Heart right ventricle (tissue), 16 donors: ENCODE data around the gene C18orf32. TPM values are rescaled to one million over a fixed set of nuclear protein-coding genes. Genes with fewer than 3 reads are reported as not detected.
"Not testable (repeated sequence)": the region's sequence is repeated elsewhere in the genome, so short reads cannot be mapped to it uniquely, and the experiment has no call there.

Experiments
- ATAC-seq, 8 donors: fragments of 200-7000 bp; cut with Tn5 transposase; one replicate each; pipeline ENCODE4 v1.9.1; 2020; ENCODE audit warnings: mild to moderate bottlenecking in 8 of 8, moderate library complexity in 8 of 8, moderate number of reproducible peaks in 1 of 8
- DNase-seq, 2 donors: peaks; one replicate each; pipeline ENCODE4 v3.0.0-alpha.2; 2020
- H3K27ac ChIP-seq, 10 donors: fragments of 200-600 bp; sonication (generic) in 2 of 10; one replicate each; pipeline versions ENCODE4 v1.5.0 to v1.8.0; 2020 to 2022; ENCODE audit warnings: mild to moderate bottlenecking in 3 of 10
- H3K27me3 ChIP-seq, 7 donors: fragments of 200-600 bp; one replicate each; pipeline ENCODE4 v1.8.0; 2021 to 2022; ENCODE audit warnings: mild to moderate bottlenecking in 2 of 7
- H3K36me3 ChIP-seq, 9 donors: fragments of 200-600 bp; sonication (generic) in 1 of 9; one replicate each; pipeline versions ENCODE4 v1.5.0 to v1.8.0; 2020 to 2022; ENCODE audit warnings: mild to moderate bottlenecking in 2 of 9
- H3K4me1 ChIP-seq, 9 donors: fragments of 200-600 bp; sonication (generic) in 1 of 9; one replicate each; pipeline versions ENCODE4 v1.5.0 to v1.8.0; 2020 to 2022; ENCODE audit warnings: mild to moderate bottlenecking in 4 of 9
- H3K4me3 ChIP-seq, 10 donors: fragments of 200-600 bp; sonication (generic) in 2 of 10; one replicate each; pipeline versions ENCODE4 v1.5.0 to v1.8.0; 2020 to 2022; ENCODE audit warnings: mild to moderate bottlenecking in 7 of 10, moderate library complexity in 2 of 10
- H3K9me3 ChIP-seq, 11 donors: fragments of 200-600 bp in 10 of 11; sonication (generic) in 2 of 11; one replicate each; pipeline versions ENCODE4 v1.5.0 to v1.8.0; 2013 to 2022; ENCODE audit warnings: mild to moderate bottlenecking in 2 of 11, control low read depth in 1 of 11, moderate library complexity in 1 of 11
- WGBS, 2 donors: extraction: QIAGEN DNeasy Blood & Tissue Kit; methylation state at CpG; one replicate each; pipeline ENCODE4 v1.1.7; 2013; ENCODE audit warnings: inconsistent platforms in 1 of 2; 5-methylcytosine and 5-hydroxymethylcytosine counted together
- intact Hi-C, 10 donors: fragments of 100-400 bp; cut with DNase I; formaldehyde crosslinking; loops; one replicate each; pipeline versions ENCODE4 v1.11.1 to v1.14.2; 2022
- polyA plus RNA-seq, 2 donors: library from polyadenylated mRNA; stranded (reverse); fragments of 200-250 nt; gene quantifications; one replicate each; pipeline ENCODE4 v1.2.3, GENCODE V29; 2013
- total RNA-seq, 10 donors: library from RNA; stranded (reverse); fragmentation: NEBNext Ultra II Directional in 3 of 10; extraction: Animal tissue kit (Norgen Biotek cat#: 25700) in 3 of 10; gene quantifications; one replicate each; pipeline versions ENCODE4 v1.2.1 to v1.2.4, GENCODE V29; 2021 to 2023
- TF ChIP-seq, protein P1 (sequence below), 9 donors: fragments of 200-600 bp; sonication (generic) in 2 of 9; IDR thresholded peaks; one replicate each; pipeline versions ENCODE4 v1.5.0 to v1.8.0; 2021 to 2022; ENCODE audit warnings: antibody characterized with exemption in 9 of 9, mild to moderate bottlenecking in 5 of 9, moderate library complexity in 1 of 9
- donor health status: Arrhythmogenic right ventricular cardiomyopathy.
- donor health status: ischemic (EF 13 %, LVEDD 7.1; RV severe dilation, severe dysfunction).
- donor health status: healthy with polysubstance abuse.
- donor health status: DM: no; HTN: yes; CAD: no.
- donor health status: DM: no; HTN: no; CAD: no.
- donor health status: ischemic (EF 25% LVEDD 6.9; RV normal size, moderate dysfunction).
- donor health status: ischemic (EF 25% LVEDD 5.7; RV mildly dilated, moderate dysfunction).
- donor health status: healthy.
- donor health status: DM: yes; HTN: yes; CAD: no.
- donor health status: Ischemic cardiomyopathy.
- donor health status: ischemic (EF 35%, LVEDD 5.7; RV mildly dilated, moderate dysfunction).
- donor health status: nonischemic (EF 11% LVEDD 7.7; RV severe dilation, severe dysfunction).
- donor health status: DM: yes; HTN: yes; CAD: no.
- donor health status: PGD.
- donor health status: ischemic (EF 29% LVEDD 5.4; RV normal size, mild dysfunction).
- donor health status: nonischemic (EF 23%, LVEDD 6.1; RV moderate dilation, normal function).

The C18orf32 gene
- total and polyA plus RNA-seq, 12 donors = 25.1 to 68.3 (median 43.3) TPM

DNA sequence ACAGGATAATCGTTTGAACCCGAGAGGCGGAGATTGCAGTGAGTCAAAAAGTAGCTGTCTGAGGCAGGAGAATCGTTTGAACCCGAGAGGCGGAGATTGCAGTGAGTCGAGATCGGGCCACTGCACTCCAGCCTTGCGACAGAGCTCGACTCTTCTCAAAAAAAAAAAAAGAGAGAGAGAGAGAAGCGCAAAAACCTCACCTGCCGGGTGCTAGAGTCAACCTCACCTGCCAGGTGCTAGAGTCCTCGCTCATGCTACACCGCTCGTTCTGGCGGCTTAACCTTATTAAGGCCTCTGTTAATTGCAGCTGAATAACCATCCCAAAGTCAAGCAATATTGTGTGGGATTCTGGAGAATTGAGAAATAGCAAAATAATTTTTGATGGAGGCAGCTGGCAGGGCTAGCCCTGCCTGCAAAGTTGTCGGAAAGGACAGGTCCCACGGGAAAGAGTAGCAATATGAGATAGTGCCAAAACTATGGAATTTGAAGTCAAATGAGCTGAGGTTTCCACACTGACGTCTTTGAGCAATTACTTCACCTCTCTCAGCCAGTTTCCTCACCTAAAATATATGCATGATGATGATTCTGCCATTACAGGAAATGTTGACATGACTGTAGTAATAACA, 25.9 kb downstream of the C18orf32 start:
- ATAC-seq (peak in 3 of 8 donors; percentile 3 to 7 (median 6)), DNase-seq (no peak)
- WGBS, 2 donors = 43 to 50% methylated on average over 19 of the region's 19 CpGs
- Histone ChIP-seq H3K9me3 (no peaks in the 10 kb centered on the region), H3K36me3 (no peaks in the 10 kb centered on the region), H3K4me3 (peak overlapping the region; percentile 69 to 100 (median 96)), H3K27ac (peak overlapping the region in 8 of 10 donors; percentile 79 to 95 (median 91)), H3K27me3 (no peaks in the 10 kb centered on the region), H3K4me1 (peaks cover 3 to 35% (median 24%) of the 10 kb centered on the region in 9 donors)
- intact Hi-C loops = loop anchor here in 1 of 10 donors (10.0 kb wide), 1 partner anchor 1526 kb away; the partner anchor contains the start of gene SMAD2
- TF ChIP-seq, protein P1, sequence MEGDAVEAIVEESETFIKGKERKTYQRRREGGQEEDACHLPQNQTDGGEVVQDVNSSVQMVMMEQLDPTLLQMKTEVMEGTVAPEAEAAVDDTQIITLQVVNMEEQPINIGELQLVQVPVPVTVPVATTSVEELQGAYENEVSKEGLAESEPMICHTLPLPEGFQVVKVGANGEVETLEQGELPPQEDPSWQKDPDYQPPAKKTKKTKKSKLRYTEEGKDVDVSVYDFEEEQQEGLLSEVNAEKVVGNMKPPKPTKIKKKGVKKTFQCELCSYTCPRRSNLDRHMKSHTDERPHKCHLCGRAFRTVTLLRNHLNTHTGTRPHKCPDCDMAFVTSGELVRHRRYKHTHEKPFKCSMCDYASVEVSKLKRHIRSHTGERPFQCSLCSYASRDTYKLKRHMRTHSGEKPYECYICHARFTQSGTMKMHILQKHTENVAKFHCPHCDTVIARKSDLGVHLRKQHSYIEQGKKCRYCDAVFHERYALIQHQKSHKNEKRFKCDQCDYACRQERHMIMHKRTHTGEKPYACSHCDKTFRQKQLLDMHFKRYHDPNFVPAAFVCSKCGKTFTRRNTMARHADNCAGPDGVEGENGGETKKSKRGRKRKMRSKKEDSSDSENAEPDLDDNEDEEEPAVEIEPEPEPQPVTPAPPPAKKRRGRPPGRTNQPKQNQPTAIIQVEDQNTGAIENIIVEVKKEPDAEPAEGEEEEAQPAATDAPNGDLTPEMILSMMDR (IDR thresholded peaks at IDR 0.05) = no peak

GRCh38 chr18:49459404-49460171, 27.4 kb downstream of the C18orf32 start:
- Histone ChIP-seq H3K36me3 (no peaks in the 10 kb centered on the region), H3K4me3 (peak overlapping the region; percentile 69 to 100 (median 96)), H3K9me3 (no peaks in the 10 kb centered on the region), H3K27ac (peak overlapping the region; percentile 70 to 95 (median 90)), H3K4me1 (peaks cover 3 to 35% (median 24%) of the 10 kb centered on the region in 9 donors), H3K27me3 (no peaks in the 10 kb centered on the region)
- WGBS, 2 donors = 26 to 28% methylated on average over 16 of the region's 16 CpGs
- ATAC-seq (peak in 3 of 8 donors; percentile 12 to 50 (median 39)), DNase-seq (peak in 1 of 2 donors; percentile 35)
- TF ChIP-seq, protein P1 (IDR thresholded peaks at IDR 0.05) = no peak
- intact Hi-C loops = loop anchor here in 1 of 10 donors (10.0 kb wide), 1 partner anchor 1525 kb away; the partner anchor contains the start of gene SMAD2

GRCh38 chr18:49457616-49458015, 29.4 kb downstream of the C18orf32 start:
- peaks cover 3 to 35% (median 24%) of the 10 kb centered on the region in 9 donors for H3K4me1 ChIP-seq
- H3K4me3 ChIP-seq = no peak overlapping the region
- H3K27ac ChIP-seq = no peak overlapping the region
- peaks cover 0 to under 1% (median 0%) of the 10 kb centered on the region in 11 donors for H3K9me3 ChIP-seq
- no peaks in the 10 kb centered on the region for H3K27me3 ChIP-seq
- DNase-seq = no peak
- no peak for ATAC-seq
- H3K36me3 ChIP-seq = peaks cover 0 to 9% (median 0%) of the 10 kb centered on the region in 9 donors
- TF ChIP-seq, protein P1 (IDR thresholded peaks at IDR 0.05) = no peak
- 96 to 97% methylated on average over 4 of the region's 4 CpGs for WGBS, 2 donors
- intact Hi-C loops = no loop called here

- intact Hi-C loops = no loop called here
- 7 to 8% methylated on average over 1 of the region's 1 CpG for WGBS, 2 donors
- Histone ChIP-seq H3K27me3 (no peaks in the 10 kb centered on the region), H3K27ac (no peak overlapping the region), H3K36me3 (peaks cover 0 to 16% (median 2%) of the 10 kb centered on the region in 9 donors), H3K4me3 (no peak overlapping the region), H3K9me3 (peaks cover 0 to 8% (median 0%) of the 10 kb centered on the region in 11 donors), H3K4me1 (peaks cover 3 to 35% (median 24%) of the 10 kb centered on the region in 9 donors)
- TF ChIP-seq, protein P1 (IDR thresholded peaks at IDR 0.05) = no peak
- ATAC-seq = no peak
- DNase-seq = no peak
Measured at GRCh38 chr18:49456794-49457193, 30.2 kb downstream of the C18orf32 start.

DNA sequence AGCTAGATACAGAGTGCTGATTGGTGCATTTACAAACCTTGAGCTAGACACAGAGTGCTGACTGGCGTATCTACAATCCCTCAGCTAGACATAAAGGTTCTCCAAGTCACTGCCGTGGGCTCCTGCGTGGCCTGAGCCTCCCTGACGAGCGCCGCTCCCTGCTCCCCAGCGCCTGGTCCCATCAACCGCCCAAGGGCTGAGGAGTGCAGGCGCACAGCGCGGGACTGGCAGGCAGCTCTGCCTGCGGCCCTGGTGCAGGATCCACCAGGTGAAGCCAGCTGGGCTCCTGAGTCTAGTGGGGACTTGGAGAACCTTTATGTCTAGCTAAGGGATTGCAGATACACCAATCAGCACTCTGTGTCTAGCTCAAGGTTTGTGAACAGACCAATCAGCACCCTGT, 34.5 kb downstream of the C18orf32 start:
- H3K27me3 ChIP-seq, H3K4me3 ChIP-seq, H3K27ac ChIP-seq, DNase-seq, ATAC-seq, intact Hi-C loops: not testable (repeated sequence)
- Histone ChIP-seq H3K4me1 (peaks cover 0 to 14% (median 5%) of the 10 kb centered on the region in 9 donors), H3K9me3 (peaks cover 0 to 49% (median 39%) of the 10 kb centered on the region in 11 donors), H3K36me3 (peaks cover 0 to 39% (median 5%) of the 10 kb centered on the region in 9 donors)
- WGBS, 2 donors = 98 to 100% methylated on average over 9 to 12 of the region's 12 CpGs
